H1 (cell line): ENCODE results near the gene ADA. TPM values are rescaled to one million over a fixed set of nuclear protein-coding genes. Genes with fewer than 3 reads are reported as not detected.

Source experiments
- CTCF ChIA-PET: fragments of 300-600 bp; sonication (Branson Sonifier 250); formaldehyde crosslinking; loops from one replicate; lab custom pipeline; 2021; ENCODE audit not compliant: partially characterized antibody; lab: Charles Lee
- POLR2A ChIA-PET: fragments of 300-600 bp; sonication (Branson Sonifier 250); formaldehyde crosslinking; loops from one replicate; lab custom pipeline; 2021; ENCODE audit warnings: inconsistent platforms; ENCODE audit not compliant: partially characterized antibody; lab: Charles Lee
- DNase-seq, 2 experiments: peaks; one replicate each; pipeline versions ENCODE4 v3.0.0 to v3.0.0-alpha.2; 2010 to 2022; ENCODE audit warnings: low spot score in 2 of 2, low read depth in 1 of 2, mixed read lengths in 1 of 2
- FAIRE-seq: peaks from 2 replicates; lab custom pipeline; 2011; peaks lifted over from hg19 to GRCh38; lab: Jason Lieb, UNC
- H2AFZ ChIP-seq: 2 replicates; pipeline ENCODE4 v1.8.1; 2012; ENCODE audit warnings: low read length, inconsistent platforms
- H2AK5ac ChIP-seq: 2 replicates; pipeline ENCODE4 v1.6.1; 2013; ENCODE audit warnings: low read depth, low read length
- H2BK120ac ChIP-seq: replicated peaks from 2 replicates; pipeline ENCODE3; 2013; ENCODE audit warnings: low read depth, low read length, inconsistent platforms
- H2BK12ac ChIP-seq: 2 replicates; pipeline ENCODE4 v1.6.1; 2013; ENCODE audit warnings: low read depth, low read length
- H2BK15ac ChIP-seq: 2 replicates; pipeline ENCODE4 v1.6.1; 2013; ENCODE audit warnings: low read length
- H2BK20ac ChIP-seq: 2 replicates; pipeline ENCODE4 v1.6.1; 2013; ENCODE audit warnings: low read length
- H2BK5ac ChIP-seq: 2 replicates; pipeline ENCODE4 v1.6.1; 2013; ENCODE audit warnings: low read depth, low read length
- H3K14ac ChIP-seq: 2 replicates; pipeline ENCODE4 v1.6.1; 2013; ENCODE audit warnings: inconsistent platforms; ENCODE audit not compliant: insufficient read length
- H3K18ac ChIP-seq: 2 replicates; pipeline ENCODE4 v1.6.1; 2013; ENCODE audit warnings: low read length; ENCODE audit errors: extremely low read depth
- H3K23ac ChIP-seq: 2 replicates; pipeline ENCODE4 v1.6.1; 2013; ENCODE audit warnings: inconsistent platforms; ENCODE audit not compliant: insufficient read length
- H3K23me2 ChIP-seq: 2 replicates; pipeline ENCODE4 v1.6.1; 2013; ENCODE audit warnings: low read depth, low read length
- H3K27ac ChIP-seq: 2 replicates; pipeline ENCODE4 v1.6.1; 2011; ENCODE audit warnings: low read depth, low read length, inconsistent platforms
- H3K27me3 ChIP-seq, 4 experiments: replicated peaks in 1 of 4; 1 replicate in 1 of 4; 2 replicates in 3 of 4; pipeline versions ENCODE4 v1.6.1 to v1.8.1; 2011 to 2013; ENCODE audit warnings: low read length in 3 of 4, mild to moderate bottlenecking in 3 of 4, inconsistent platforms in 2 of 4, mixed read lengths in 2 of 4, moderate library complexity in 1 of 4; ENCODE audit not compliant: control insufficient read depth in 3 of 4, insufficient read depth in 3 of 4; ENCODE audit errors: extremely low read depth in 1 of 4
- H3K36me3 ChIP-seq, 4 experiments: 2 replicates each; pipeline versions ENCODE4 v1.6.1 to v1.8.1; 2011 to 2013; ENCODE audit warnings: mild to moderate bottlenecking in 4 of 4, low read length in 3 of 4, moderate library complexity in 2 of 4, control low read depth in 1 of 4, inconsistent platforms in 1 of 4; ENCODE audit not compliant: insufficient read depth in 4 of 4, control insufficient read depth in 2 of 4
- H3K4ac ChIP-seq: replicated peaks from 2 replicates; pipeline ENCODE3; 2013; ENCODE audit warnings: low read length, low read depth, mixed read lengths, inconsistent platforms; ENCODE audit not compliant: insufficient read length
- H3K4me1 ChIP-seq, 4 experiments: replicated peaks in 1 of 4; 1 replicate in 1 of 4; 2 replicates in 3 of 4; pipeline versions ENCODE4 v1.6.1 to v1.8.1; 2011 to 2013; ENCODE audit warnings: low read length in 3 of 4, inconsistent platforms in 2 of 4, mixed read lengths in 1 of 4; ENCODE audit not compliant: insufficient read depth in 4 of 4, control insufficient read depth in 3 of 4
- H3K4me2 ChIP-seq, 2 experiments: 2 replicates each; pipeline versions ENCODE4 v1.6.1 to v1.8.1; 2011 to 2013; ENCODE audit warnings: low read depth in 2 of 2, low read length in 2 of 2, control low read depth in 1 of 2, inconsistent platforms in 1 of 2, mild to moderate bottlenecking in 1 of 2; ENCODE audit not compliant: insufficient read depth in 1 of 2
- H3K4me3 ChIP-seq, 4 experiments: fragments of 200-600, 300-600 bp in 1 of 4; sonication (generic), shearing (Covaris generic), sonication (Bioruptor Twin) in 1 of 4; 2 replicates each; pipeline versions ENCODE4 v1.5.1 to v1.8.1; 2011 to 2016; ENCODE audit warnings: low read length in 4 of 4, low read depth in 3 of 4, control low read depth in 2 of 4, inconsistent platforms in 2 of 4, mild to moderate bottlenecking in 2 of 4, mixed read lengths in 1 of 4, moderate library complexity in 1 of 4; ENCODE audit not compliant: insufficient read depth in 2 of 4; ENCODE audit errors: extremely low read depth in 1 of 4
- H3K56ac ChIP-seq: replicated peaks from 2 replicates; pipeline ENCODE3; 2013; ENCODE audit warnings: low read depth, mild to moderate bottlenecking, mixed read lengths, low read length, inconsistent platforms; ENCODE audit not compliant: insufficient read length
- H3K79me1 ChIP-seq: 2 replicates; pipeline ENCODE4 v1.6.1; 2013; ENCODE audit warnings: low read depth, low read length, control low read depth
- H3K79me2 ChIP-seq, 2 experiments: 2 replicates each; pipeline versions ENCODE4 v1.6.1 to v1.8.1; 2012 to 2013; ENCODE audit warnings: low read length in 2 of 2, mild to moderate bottlenecking in 2 of 2, inconsistent platforms in 1 of 2; ENCODE audit not compliant: insufficient read depth in 2 of 2, control insufficient read depth in 1 of 2
- H3K9ac ChIP-seq, 4 experiments: replicated peaks in 1 of 4; 1 replicate in 1 of 4; 2 replicates in 3 of 4; pipeline versions ENCODE4 v1.6.1 to v1.8.1; 2011 to 2013; ENCODE audit warnings: low read depth in 3 of 4, low read length in 3 of 4, control low read depth in 2 of 4, mild to moderate bottlenecking in 2 of 4, moderate library complexity in 2 of 4, inconsistent platforms in 1 of 4; ENCODE audit errors: extremely low read depth in 1 of 4
- H3K9me3 ChIP-seq, 2 experiments: 2 replicates each; pipeline versions ENCODE4 v1.6.1 to v1.8.1; 2012 to 2013; ENCODE audit warnings: mild to moderate bottlenecking in 2 of 2, moderate library complexity in 2 of 2, control low read depth in 1 of 2, inconsistent platforms in 1 of 2, low read depth in 1 of 2, low read length in 1 of 2, mixed read lengths in 1 of 2; ENCODE audit not compliant: insufficient read depth in 2 of 2
- H4K20me1 ChIP-seq, 2 experiments: replicated peaks in 1 of 2; 2 replicates each; pipeline versions ENCODE3 to v1.8.1; 2011 to 2013; ENCODE audit warnings: inconsistent platforms in 2 of 2, low read length in 2 of 2, mild to moderate bottlenecking in 1 of 2; ENCODE audit not compliant: insufficient read depth in 2 of 2, control insufficient read depth in 1 of 2
- H4K5ac ChIP-seq: 2 replicates; pipeline ENCODE4 v1.6.1; 2013; ENCODE audit warnings: low read length, low read depth, mixed read lengths, inconsistent platforms; ENCODE audit not compliant: insufficient read length
- H4K8ac ChIP-seq: 2 replicates; pipeline ENCODE4 v1.8.0; 2013; ENCODE audit warnings: mild to moderate bottlenecking, moderate library complexity, low read length, inconsistent platforms; ENCODE audit not compliant: insufficient read depth; ENCODE audit errors: extremely low read depth
- H4K91ac ChIP-seq: replicated peaks from 2 replicates; pipeline ENCODE3; 2013; ENCODE audit warnings: low read length, mixed read lengths, inconsistent platforms; ENCODE audit not compliant: insufficient read length
- POLR2AphosphoS5 ChIP-seq: IDR thresholded peaks from 2 replicates; pipeline ENCODE4 v1.6.1; 2011; ENCODE audit warnings: low read depth, low read length
- WGBS, 2 experiments: shearing (Covaris generic) in 1 of 2; methylation state at CpG; one replicate each; pipeline versions ENCODE4 v1.1.6 to v1.1.7; 2013 to 2015; ENCODE audit warnings: low lambda C conversion rate in 2 of 2, mixed read lengths in 2 of 2, inconsistent platforms in 1 of 2, low coverage in 1 of 2, missing lambda C conversion rate in 1 of 2; ENCODE audit not compliant: insufficient replicate concordance in 2 of 2, insufficient coverage in 1 of 2, insufficient read length in 1 of 2; ENCODE audit errors: extremely low coverage in 1 of 2, missing lambda C conversion rate in 1 of 2; 5-methylcytosine and 5-hydroxymethylcytosine counted together
- polyA plus RNA-seq, 7 experiments: library from polyadenylated mRNA; depleted of rRNA in 3 of 7; stranded (reverse) in 5 of 7; unstranded in 2 of 7; fragments of >200 nt in 5 of 7; fragments of 200-250 nt in 2 of 7; gene quantifications; 1 replicate in 5 of 7; 2 replicates in 1 of 7; 4 replicates in 1 of 7; pipeline versions ENCODE4 v1.2.1 to v1.2.3, GENCODE V29; 2011 to 2013; ENCODE audit warnings: missing spikeins in 2 of 7, mixed read lengths in 2 of 7
- total RNA-seq: library from RNA; stranded (reverse); fragmentation: NEBNext Ultra II Directional; extraction: Animal tissue kit (Norgen Biotek cat#: 25700); gene quantifications from 2 replicates; pipeline ENCODE4 v1.2.1, GENCODE V29; 2021

Gene ADA
- total and polyA plus RNA-seq, 2 of the 8 experiments (the other 6 are each of a cell fraction or from before 2014, with no cell fraction given): 19.9 to 32.8 TPM

GRCh38 chr20:44684047-44684967, 32.8 kb upstream of the ADA start:
- Histone ChIP-seq H3K4me3 (no peak overlapping the region), H2BK5ac (no peak overlapping the region; the same call in 1 of the 2 replicates), H3K9me3 (no peaks in the 10 kb centered on the region), H3K18ac (no peak overlapping the region; the same call in 1 of the 2 replicates), H3K27ac (no peak overlapping the region), H4K5ac (no peak overlapping the region), H3K23me2 (no peaks in the 10 kb centered on the region), H4K91ac (peak overlapping the region; percentile 34), H2BK12ac (peak overlapping the region; percentile 94), H3K14ac (no peak overlapping the region), H3K79me1 (no peaks in the 10 kb centered on the region), H2AK5ac (no peak overlapping the region), H3K79me2 (no peaks in the 10 kb centered on the region), H4K8ac (0 out of 2 replicates have a peak overlapping the region, but pooled peaks have one; percentile 22), H3K56ac (no peak overlapping the region), H3K4me2 (no peak overlapping the region), H3K27me3 (peaks cover 0 to 2% (median 0%) of the 10 kb centered on the region in 4 experiments; a peak in 2 of 7 replicates), H2AFZ (peak overlapping the region; percentile 82), H3K9ac (no peak overlapping the region), H3K23ac (no peak overlapping the region), H4K20me1 (no peaks in the 10 kb centered on the region), H3K4me1 (peaks cover 0 to 2% (median 0%) of the 10 kb centered on the region in 4 experiments; a peak in 1 of 7 replicates), H2BK15ac (peak overlapping the region; percentile 98; the same call in 1 of the 2 replicates), H2BK20ac (peak overlapping the region; percentile 62), H3K36me3 (no peaks in the 10 kb centered on the region), H2BK120ac (peak overlapping the region; percentile 41), H3K4ac (peak overlapping the region; percentile 10)
- CTCF ChIA-PET: interaction anchor here (0.6 to 9.0 kb wide), 64 partner anchors 8 to 312 kb away, joined by 3 to 146 read pairs (median 4); partner anchors contain the start of genes ADA, CCN5 and KCNK15
- POLR2A ChIA-PET: interaction anchor here (0.8 to 3.5 kb wide), 9 partner anchors 12 to 225 kb away, joined by 3 to 12 read pairs (median 3); partner anchors contain the start of gene PABPC1L
- no peak for TF ChIP-seq POLR2AphosphoS5
- no peak for DNase-seq
- FAIRE-seq: no peak
- 74% methylated on average over 6 of the region's 6 CpGs; no CpG with 5 or more reads in 1 of the 2 experiments for WGBS, 2 experiments
